Stomach (tissue), 9 donors: ENCODE measurements around the gene SUPT20H. TPM values are rescaled to one million over a fixed set of nuclear protein-coding genes. Genes with fewer than 3 reads are reported as not detected.

Experiments used
- DNase-seq, 2 donors: peaks; one replicate each; pipeline versions ENCODE4 v3.0.0 to v3.0.0-alpha.2; 2013 to 2019
- H3K27ac ChIP-seq, 5 donors: fragments of 200-600 bp in 4 of 5; sonication (generic) in 4 of 5; one replicate each; pipeline ENCODE4 v1.5.1; 2013 to 2019; ENCODE audit warnings: mild to moderate bottlenecking in 1 of 5, moderate library complexity in 1 of 5
- H3K27me3 ChIP-seq, 3 donors: fragments of 200-600 bp; sonication (generic); one replicate each; pipeline ENCODE4 v1.5.1; 2017 to 2019; ENCODE audit warnings: mixed run types in 1 of 3
- H3K36me3 ChIP-seq, 4 donors: fragments of 200-600 bp; sonication (generic); 1 replicate in 3 of 4; 2 replicates in 1 of 4; pipeline ENCODE4 v1.5.1; 2016 to 2019
- H3K4me1 ChIP-seq, 4 donors: fragments of 200-600 bp; sonication (generic); one replicate each; pipeline ENCODE4 v1.5.1; 2016 to 2019
- H3K4me3 ChIP-seq, 4 donors: fragments of 200-600 bp; sonication (generic) in 3 of 4; one replicate each; pipeline ENCODE4 v1.5.1; 2016 to 2019; ENCODE audit warnings: mild to moderate bottlenecking in 1 of 4
- H3K9me3 ChIP-seq, 4 donors: fragments of 200-600 bp; sonication (generic); one replicate each; pipeline ENCODE4 v1.5.1; 2016 to 2019
- EP300 ChIP-seq: sonication (generic); formaldehyde crosslinking; IDR thresholded peaks from one replicate; pipeline ENCODE4 v1.6.1; 2017; ENCODE audit warnings: antibody characterized with exemption
- POLR2A ChIP-seq, 4 donors: fragments of 450-650 bp; IDR thresholded peaks; one replicate each; pipeline ENCODE4 v1.6.1; 2016; ENCODE audit warnings: antibody characterized with exemption in 4 of 4, control low read depth in 2 of 4, mild to moderate bottlenecking in 1 of 4, moderate library complexity in 1 of 4
- POLR2AphosphoS5 ChIP-seq, 3 donors: sonication (generic); formaldehyde crosslinking; IDR thresholded peaks; one replicate each; pipeline ENCODE4 v1.6.1; 2016; ENCODE audit warnings: antibody characterized with exemption in 3 of 3
- WGBS, 5 donors: extraction: QIAGEN DNeasy Blood & Tissue Kit in 3 of 5; methylation state at CpG; one replicate each; pipeline versions ENCODE4 v1.1.5 to v1.1.7; 2013 to 2018; 5-methylcytosine and 5-hydroxymethylcytosine counted together
- intact Hi-C: fragments of 100-400 bp; cut with DNase I; formaldehyde crosslinking; loops from one replicate; pipeline ENCODE4 v1.15.1; 2023; ENCODE audit warnings: low total_unique reads
- polyA plus RNA-seq, 3 donors: library from polyadenylated mRNA; stranded (reverse); fragments of 200-250 nt; gene quantifications; one replicate each; pipeline ENCODE4 v1.2.3, GENCODE V29; 2013
- total RNA-seq, 5 donors: library from RNA; depleted of rRNA; stranded (reverse); fragments of >200 nt; gene quantifications; one replicate each; pipeline versions ENCODE4 v1.1.0 to v1.2.3, GENCODE V29; 2014 to 2016
- TF ChIP-seq, protein P1 (sequence below), 7 experiments: fragments of 450-650 bp in 4 of 7; fragments of 200-600 bp in 3 of 7; sonication (generic) in 3 of 7; IDR thresholded peaks; one replicate each; pipeline ENCODE4 v1.5.1; 2016 to 2019; ENCODE audit warnings: antibody characterized with exemption in 7 of 7, control low read depth in 2 of 7, mild to moderate bottlenecking in 1 of 7
- donor health status: healthy with polysubstance abuse.
- donor health status: Bipolar disorder and iron deficiency.
- donor health status: healthy.

The SUPT20H gene
- total and polyA plus RNA-seq, 8 donors, result 16.9 to 152 (median 57.2) TPM

DNA sequence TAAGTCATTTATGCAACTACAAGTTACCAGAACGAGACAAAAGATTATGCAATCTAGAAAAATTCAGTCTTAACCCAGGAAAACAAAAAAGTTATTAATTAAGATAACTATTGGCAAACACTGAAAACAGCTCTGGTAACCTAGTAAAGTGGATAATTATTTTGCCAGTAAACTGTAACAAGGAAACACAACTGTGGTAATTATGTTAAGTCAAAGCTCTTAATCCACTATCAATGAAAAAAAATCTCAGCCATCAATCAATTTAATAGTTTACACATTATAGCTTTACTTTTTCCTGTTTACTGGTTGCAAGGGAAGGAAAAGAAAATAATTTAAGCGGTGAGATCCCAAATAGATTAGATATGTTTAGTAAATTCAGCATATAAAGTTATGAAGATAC is 47.7 kb downstream of the SUPT20H start:
- no peaks in the 10 kb centered on the region for H3K4me1 ChIP-seq
- H3K4me3 ChIP-seq, result no peak overlapping the region
- H3K9me3 ChIP-seq, result no peaks in the 10 kb centered on the region
- TF ChIP-seq, protein P1, sequence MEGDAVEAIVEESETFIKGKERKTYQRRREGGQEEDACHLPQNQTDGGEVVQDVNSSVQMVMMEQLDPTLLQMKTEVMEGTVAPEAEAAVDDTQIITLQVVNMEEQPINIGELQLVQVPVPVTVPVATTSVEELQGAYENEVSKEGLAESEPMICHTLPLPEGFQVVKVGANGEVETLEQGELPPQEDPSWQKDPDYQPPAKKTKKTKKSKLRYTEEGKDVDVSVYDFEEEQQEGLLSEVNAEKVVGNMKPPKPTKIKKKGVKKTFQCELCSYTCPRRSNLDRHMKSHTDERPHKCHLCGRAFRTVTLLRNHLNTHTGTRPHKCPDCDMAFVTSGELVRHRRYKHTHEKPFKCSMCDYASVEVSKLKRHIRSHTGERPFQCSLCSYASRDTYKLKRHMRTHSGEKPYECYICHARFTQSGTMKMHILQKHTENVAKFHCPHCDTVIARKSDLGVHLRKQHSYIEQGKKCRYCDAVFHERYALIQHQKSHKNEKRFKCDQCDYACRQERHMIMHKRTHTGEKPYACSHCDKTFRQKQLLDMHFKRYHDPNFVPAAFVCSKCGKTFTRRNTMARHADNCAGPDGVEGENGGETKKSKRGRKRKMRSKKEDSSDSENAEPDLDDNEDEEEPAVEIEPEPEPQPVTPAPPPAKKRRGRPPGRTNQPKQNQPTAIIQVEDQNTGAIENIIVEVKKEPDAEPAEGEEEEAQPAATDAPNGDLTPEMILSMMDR (IDR thresholded peaks at IDR 0.05), result no peak
- no peak for TF ChIP-seq POLR2AphosphoS5 (IDR thresholded peaks at IDR 0.05)
- TF ChIP-seq EP300, result no peak
- no peak for TF ChIP-seq POLR2A (IDR thresholded peaks at IDR 0.05)
- H3K36me3 ChIP-seq, result peaks cover 34 to 94% (median 87%) of the 10 kb centered on the region in 4 donors
- WGBS, 5 donors, result 48 to 68% (median 56%) methylated on average over 2 of the region's 2 CpGs
- no peak overlapping the region for H3K27ac ChIP-seq
- intact Hi-C loops, result no loop called here
- no peaks in the 10 kb centered on the region for H3K27me3 ChIP-seq
- DNase-seq, result no peak

- no peaks in the 10 kb centered on the region for H3K9me3 ChIP-seq
- peaks cover 28 to 94% (median 87%) of the 10 kb centered on the region in 4 donors for H3K36me3 ChIP-seq
- no peaks in the 10 kb centered on the region for H3K27me3 ChIP-seq
- no peak for DNase-seq
- no peak overlapping the region for H3K27ac ChIP-seq
- no peak for TF ChIP-seq POLR2A (IDR thresholded peaks at IDR 0.05)
- TF ChIP-seq, protein P1 (IDR thresholded peaks at IDR 0.05), result no peak
- no peak for TF ChIP-seq POLR2AphosphoS5 (IDR thresholded peaks at IDR 0.05)
- TF ChIP-seq EP300, result no peak
- 54 to 95% (median 90%) methylated on average over 1 of the region's 1 CpG for WGBS, 5 donors
- intact Hi-C loops, result no loop called here
- H3K4me1 ChIP-seq, result no peaks in the 10 kb centered on the region
- no peak overlapping the region for H3K4me3 ChIP-seq
These were observed 48.5 kb downstream of the SUPT20H start for GRCh38 chr13:37011002-37011401.

- no peaks in the 10 kb centered on the region for H3K4me1 ChIP-seq
- peaks cover 23 to 94% (median 87%) of the 10 kb centered on the region in 4 donors for H3K36me3 ChIP-seq
- intact Hi-C loops, result no loop called here
- H3K9me3 ChIP-seq, result no peaks in the 10 kb centered on the region
- 82 to 97% (median 91%) methylated on average over 1 of the region's 1 CpG for WGBS, 5 donors
- TF ChIP-seq POLR2A (IDR thresholded peaks at IDR 0.05), result no peak
- TF ChIP-seq, protein P1 (IDR thresholded peaks at IDR 0.05), result no peak
- TF ChIP-seq POLR2AphosphoS5 (IDR thresholded peaks at IDR 0.05), result no peak
- no peak for TF ChIP-seq EP300
- no peak for DNase-seq
- H3K4me3 ChIP-seq, result no peak overlapping the region
- no peaks in the 10 kb centered on the region for H3K27me3 ChIP-seq
- H3K27ac ChIP-seq, result no peak overlapping the region
These were observed 49.1 kb downstream of the SUPT20H start for GRCh38 chr13:37010424-37010823.

DNA sequence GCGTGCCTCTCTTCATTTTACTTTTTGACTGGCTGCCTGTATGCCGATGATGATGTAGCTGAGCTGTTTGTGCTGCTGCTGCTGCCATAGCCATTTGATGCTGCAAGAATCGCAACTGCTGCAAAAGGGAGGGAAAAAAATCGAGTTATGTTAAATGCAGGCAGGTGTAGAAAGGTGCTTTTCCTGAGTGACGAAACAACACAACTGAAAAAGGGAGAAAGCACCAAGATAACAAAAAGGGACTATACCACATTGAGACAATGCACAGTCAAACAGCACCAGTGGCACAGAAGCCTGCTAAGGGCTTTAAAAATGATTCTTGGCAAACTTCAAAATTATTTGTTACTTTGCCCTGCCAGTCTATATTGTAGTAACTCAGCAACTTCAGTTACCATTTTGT is 49.8 kb downstream of the SUPT20H start:
- no peaks in the 10 kb centered on the region for H3K4me1 ChIP-seq
- H3K27me3 ChIP-seq, result no peaks in the 10 kb centered on the region
- H3K4me3 ChIP-seq, result no peak overlapping the region
- intact Hi-C loops, result no loop called here
- DNase-seq, result no peak
- 84 to 93% (median 87%) methylated on average over 5 of the region's 5 CpGs for WGBS, 5 donors
- H3K9me3 ChIP-seq, result no peaks in the 10 kb centered on the region
- H3K27ac ChIP-seq, result no peak overlapping the region
- no peak for TF ChIP-seq POLR2AphosphoS5 (IDR thresholded peaks at IDR 0.05)
- no peak for TF ChIP-seq POLR2A (IDR thresholded peaks at IDR 0.05)
- no peak for TF ChIP-seq EP300
- TF ChIP-seq, protein P1 (IDR thresholded peaks at IDR 0.05), result no peak
- H3K36me3 ChIP-seq, result peaks cover 31 to 94% (median 88%) of the 10 kb centered on the region in 4 donors
